HEK293T (cell line): ENCODE data around the gene CPM.

ENCODE experiments used
- ELF4 ChIP-seq: fragments of 450-650 bp; IDR thresholded peaks from 2 replicates; pipeline ENCODE4 v1.6.1; 2017; ENCODE audit warnings: antibody characterized with exemption
- FOXA1 ChIP-seq: fragments of 450-650 bp; IDR thresholded peaks from 2 replicates; pipeline ENCODE4 v1.6.1; 2016; ENCODE audit warnings: mild to moderate bottlenecking
- FOXK2 ChIP-seq: fragments of 450-650 bp; IDR thresholded peaks from 2 replicates; pipeline ENCODE4 v1.6.1; 2016; ENCODE audit warnings: mild to moderate bottlenecking
- FOXM1 ChIP-seq: fragments of 450-650 bp; IDR thresholded peaks from 2 replicates; pipeline ENCODE4 v1.6.1; 2017; ENCODE audit warnings: mild to moderate bottlenecking, borderline replicate concordance
- HDGF ChIP-seq: fragments of 450-650 bp; IDR thresholded peaks from 2 replicates; pipeline ENCODE4 v1.6.1; 2017; ENCODE audit warnings: antibody characterized with exemption, borderline replicate concordance
- NFRKB ChIP-seq: fragments of 450-650 bp; IDR thresholded peaks from 2 replicates; pipeline ENCODE4 v1.6.1; 2016; ENCODE audit warnings: mild to moderate bottlenecking, moderate library complexity
- PKNOX1 ChIP-seq: fragments of 450-650 bp; IDR thresholded peaks from 2 replicates; pipeline ENCODE4 v1.6.1; 2016
- SUZ12 ChIP-seq: fragments of 450-650 bp; IDR thresholded peaks from 2 replicates; pipeline ENCODE4 v1.6.1; 2016; ENCODE audit warnings: mild to moderate bottlenecking
- TARDBP ChIP-seq: fragments of 450-650 bp; IDR thresholded peaks from 2 replicates; pipeline ENCODE4 v1.6.1; 2016

- TF ChIP-seq SUZ12, result no peak
- TF ChIP-seq ELF4, result no peak
- no peak for TF ChIP-seq NFRKB
- TF ChIP-seq FOXA1, result no peak
- no peak for TF ChIP-seq FOXK2
- no peak for TF ChIP-seq FOXM1
- no peak for TF ChIP-seq HDGF
- TF ChIP-seq TARDBP, result no peak
- no peak for TF ChIP-seq PKNOX1
Observed at GRCh38 chr12:68825569-68826217, 107.3 kb downstream of the CPM start.
